Stimulated activated CD4-positive, alpha-beta T cell treated with anti-CD3 and anti-CD28 coated beads, Interleukin-2, amount 100 ng/mL, for 48 hours (primary cell): Measurements from ENCODE around the gene RASSF1.
"Not testable (repeated sequence)": the region's sequence is repeated elsewhere in the genome, so short reads cannot be mapped to it uniquely, and the experiment has no call there.

Source experiments
- DNase-seq, 2 donors: peaks; one replicate each; pipeline ENCODE4 v3.0.0-alpha.2; 2020

The RASSF1 gene

GRCh38 chr3:50298836-50299637, 41.6 kb downstream of the RASSF1 start, which contains the start of the genes HYAL3 and NAA80:
Gene HYAL3, minus strand, starts transcription at chr3:50299405. Its CDS starts 3,803 bp downstream, at chr3:50295602.
Gene NAA80, minus strand, starts transcription at chr3:50299405. Its CDS starts 1,942 bp downstream, at chr3:50297463.
- peak; percentile 97 to 99 for DNase-seq

GRCh38 chr3:50297896-50298725, 42.5 kb downstream of the RASSF1 start:
- DNase-seq: no peak

GRCh38 chr3:50297384-50297775, 43.3 kb downstream of the RASSF1 start:
- DNase-seq: no peak

GRCh38 chr3:50296721-50297383, 43.8 kb downstream of the RASSF1 start:
- no peak for DNase-seq

GRCh38 chr3:50295553-50296431, 44.8 kb downstream of the RASSF1 start:
- no peak for DNase-seq

GRCh38 chr3:50294492-50295403, 45.9 kb downstream of the RASSF1 start:
- no peak for DNase-seq

- DNase-seq: no peak
Measured at GRCh38 chr3:50294089-50294488, 46.5 kb downstream of the RASSF1 start.

GRCh38 chr3:50293079-50293801, 47.4 kb downstream of the RASSF1 start:
- no peak for DNase-seq

GRCh38 chr3:50292159-50293078, 48.2 kb downstream of the RASSF1 start, which contains the start of gene IFRD2:
Gene IFRD2, minus strand, starts transcription at chr3:50292429. Its CDS starts 155 bp downstream, at chr3:50292274.
- DNase-seq: peak; percentile 87 to 91

- DNase-seq: no peak
Measured at GRCh38 chr3:50290161-50290641, 50.4 kb downstream of the RASSF1 start.

GRCh38 chr3:50289130-50289529, 51.5 kb downstream of the RASSF1 start:
- no peak for DNase-seq

- no peak for DNase-seq
Measured at GRCh38 chr3:50288387-50289007, 52.1 kb downstream of the RASSF1 start.

- DNase-seq: no peak
Measured at GRCh38 chr3:50287262-50287661, 53.4 kb downstream of the RASSF1 start.

- DNase-seq: no peak
Measured at GRCh38 chr3:50286322-50287227, 54.1 kb downstream of the RASSF1 start.

GRCh38 chr3:50284121-50284520, 56.5 kb downstream of the RASSF1 start:
- not testable (repeated sequence) for DNase-seq
